Adrenal gland (tissue), 5 donors: ENCODE data around the gene EDARADD.
"Not testable (repeated sequence)": the region's sequence is repeated elsewhere in the genome, so short reads cannot be mapped to it uniquely, and the experiment has no call there.

Source experiments
- POLR2A ChIP-seq, 2 donors: fragments of 450-650 bp; IDR thresholded peaks; one replicate each; pipeline ENCODE4 v1.6.1; 2017; ENCODE audit warnings: antibody characterized with exemption in 2 of 2, mild to moderate bottlenecking in 2 of 2, moderate library complexity in 1 of 2
- TF ChIP-seq, protein P1 (sequence below), 6 experiments: fragments of 450-650 bp in 4 of 6; fragments of 200-600 bp in 2 of 6; sonication (generic) in 1 of 6; IDR thresholded peaks; 1 replicate in 5 of 6; 2 replicates in 1 of 6; pipeline versions ENCODE4 v1.5.1 to v1.8.0; 2016 to 2021; ENCODE audit warnings: antibody characterized with exemption in 6 of 6, mild to moderate bottlenecking in 2 of 6, moderate library complexity in 1 of 6
- donor health status: DM: no; HTN: no; CAD: no.

DNA sequence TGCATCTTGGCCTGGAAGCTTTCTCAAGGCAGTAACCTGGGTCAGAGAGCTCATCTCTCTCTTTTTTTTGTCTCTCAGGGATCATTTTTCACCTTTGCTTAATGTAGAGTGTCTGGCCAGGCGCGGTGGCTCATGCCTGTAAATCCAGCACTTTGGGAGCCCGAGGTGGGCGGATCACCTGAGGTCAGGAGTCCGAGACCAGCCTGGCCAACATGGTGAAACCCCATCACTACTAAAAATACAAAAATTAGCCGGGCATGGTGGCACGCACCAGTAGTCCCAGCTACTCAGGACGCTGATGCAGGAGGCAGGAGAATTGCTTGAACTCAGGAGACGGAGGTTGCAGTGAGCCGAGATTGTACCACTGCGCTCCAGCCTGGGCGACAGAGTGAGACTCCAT lies 27.4 kb upstream of the EDARADD start:
- TF ChIP-seq, protein P1, sequence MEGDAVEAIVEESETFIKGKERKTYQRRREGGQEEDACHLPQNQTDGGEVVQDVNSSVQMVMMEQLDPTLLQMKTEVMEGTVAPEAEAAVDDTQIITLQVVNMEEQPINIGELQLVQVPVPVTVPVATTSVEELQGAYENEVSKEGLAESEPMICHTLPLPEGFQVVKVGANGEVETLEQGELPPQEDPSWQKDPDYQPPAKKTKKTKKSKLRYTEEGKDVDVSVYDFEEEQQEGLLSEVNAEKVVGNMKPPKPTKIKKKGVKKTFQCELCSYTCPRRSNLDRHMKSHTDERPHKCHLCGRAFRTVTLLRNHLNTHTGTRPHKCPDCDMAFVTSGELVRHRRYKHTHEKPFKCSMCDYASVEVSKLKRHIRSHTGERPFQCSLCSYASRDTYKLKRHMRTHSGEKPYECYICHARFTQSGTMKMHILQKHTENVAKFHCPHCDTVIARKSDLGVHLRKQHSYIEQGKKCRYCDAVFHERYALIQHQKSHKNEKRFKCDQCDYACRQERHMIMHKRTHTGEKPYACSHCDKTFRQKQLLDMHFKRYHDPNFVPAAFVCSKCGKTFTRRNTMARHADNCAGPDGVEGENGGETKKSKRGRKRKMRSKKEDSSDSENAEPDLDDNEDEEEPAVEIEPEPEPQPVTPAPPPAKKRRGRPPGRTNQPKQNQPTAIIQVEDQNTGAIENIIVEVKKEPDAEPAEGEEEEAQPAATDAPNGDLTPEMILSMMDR (IDR thresholded peaks at IDR 0.05): not testable (repeated sequence)
- not testable (repeated sequence) for TF ChIP-seq POLR2A (IDR thresholded peaks at IDR 0.05)
